ENCODE data around the gene RUFY3. TPM values are rescaled to one million over a fixed set of nuclear protein-coding genes. Genes with fewer than 3 reads are reported as not detected.
A peak's percentile ranks its signal among the peaks of the same experiment; 100 is the strongest.

RUFY3 gene
- total and polyA plus RNA-seq, 9 of the 15 experiments (the other 6 are each of a cell fraction or from before 2014, with no cell fraction given) = 4.2 to 31.1 (median 21.5) TPM

- TF ChIP-seq SNIP1 (IDR thresholded peaks at IDR 0.05; ENCODE audit: low read depth) (no peak), TCF3 (CRISPR knock-in tag; IDR thresholded peaks at IDR 0.05) (peak; percentile 12; the same call in 1 of the 2 replicates), ZEB2 (IDR thresholded peaks at IDR 0.05) (no peak), POLR2G (IDR thresholded peaks at IDR 0.05; ENCODE audit: low read depth, low read length) (peak; percentile 83; the same call in 1 of the 2 replicates), NCOA4 (IDR thresholded peaks at IDR 0.05; ENCODE audit: partially characterized antibody) (no peak), SMAD4 (CRISPR knock-in tag; conservative IDR thresholded peaks at IDR 0.05) (no peak), HCFC1 (IDR thresholded peaks at IDR 0.05; ENCODE audit: low read depth, low read length) (no peak), SP1 (CRISPR knock-in tag; IDR thresholded peaks at IDR 0.05) (no peak; the same call in 1 of the 2 replicates), CSDE1 (IDR thresholded peaks at IDR 0.05) (no peak), HDAC1 (IDR thresholded peaks at IDR 0.05) (peak in 1 of 2 experiments; percentile 64; a peak in 1 of 4 replicates), ZNF668 (CRISPR knock-in tag; IDR thresholded peaks at IDR 0.05) (no peak), EHMT2 (IDR thresholded peaks at IDR 0.05) (no peak), KDM2B (CRISPR knock-in tag; IDR thresholded peaks at IDR 0.05) (no peak), PHTF2 (CRISPR knock-in tag; IDR thresholded peaks at IDR 0.05) (no peak), SMARCB1 (IDR thresholded peaks at IDR 0.05; ENCODE audit: insufficient read length, low read depth) (no peak), RBFOX2 (IDR thresholded peaks at IDR 0.05; ENCODE audit: low read depth, low read length) (peak; percentile 86), STAG1 (CRISPR knock-in tag; IDR thresholded peaks at IDR 0.05; ENCODE audit: borderline replicate concordance) (no peak), SOX6 (IDR thresholded peaks at IDR 0.05) (no peak), CC2D1A (IDR thresholded peaks at IDR 0.05) (no peak), TFE3 (CRISPR knock-in tag; IDR thresholded peaks at IDR 0.05) (no peak), ARID1B (IDR thresholded peaks at IDR 0.05) (no peak), TAF15 (IDR thresholded peaks at IDR 0.05; ENCODE audit: low read depth, low read length) (no peak), NR4A1 (CRISPR knock-in tag; IDR thresholded peaks at IDR 0.05) (no peak), NR4A1 (tag; IDR thresholded peaks at IDR 0.05) (no peak)
- TF ChIP-seq, protein P1, sequence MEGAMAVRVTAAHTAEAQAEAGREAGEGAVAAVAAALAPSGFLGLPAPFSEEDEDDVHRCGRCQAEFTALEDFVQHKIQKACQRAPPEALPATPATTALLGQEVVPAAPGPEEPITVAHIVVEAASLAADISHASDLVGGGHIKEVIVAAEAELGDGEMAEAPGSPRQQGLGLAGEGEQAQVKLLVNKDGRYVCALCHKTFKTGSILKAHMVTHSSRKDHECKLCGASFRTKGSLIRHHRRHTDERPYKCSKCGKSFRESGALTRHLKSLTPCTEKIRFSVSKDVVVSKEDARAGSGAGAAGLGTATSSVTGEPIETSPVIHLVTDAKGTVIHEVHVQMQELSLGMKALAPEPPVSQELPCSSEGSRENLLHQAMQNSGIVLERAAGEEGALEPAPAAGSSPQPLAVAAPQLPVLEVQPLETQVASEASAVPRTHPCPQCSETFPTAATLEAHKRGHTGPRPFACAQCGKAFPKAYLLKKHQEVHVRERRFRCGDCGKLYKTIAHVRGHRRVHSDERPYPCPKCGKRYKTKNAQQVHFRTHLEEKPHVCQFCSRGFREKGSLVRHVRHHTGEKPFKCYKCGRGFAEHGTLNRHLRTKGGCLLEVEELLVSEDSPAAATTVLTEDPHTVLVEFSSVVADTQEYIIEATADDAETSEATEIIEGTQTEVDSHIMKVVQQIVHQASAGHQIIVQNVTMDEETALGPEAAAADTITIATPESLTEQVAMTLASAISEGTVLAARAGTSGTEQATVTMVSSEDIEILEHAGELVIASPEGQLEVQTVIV (CRISPR knock-in tag; IDR thresholded peaks at IDR 0.05; ENCODE audit: borderline replicate concordance) = no peak
- TF ChIP-seq, protein P2, sequence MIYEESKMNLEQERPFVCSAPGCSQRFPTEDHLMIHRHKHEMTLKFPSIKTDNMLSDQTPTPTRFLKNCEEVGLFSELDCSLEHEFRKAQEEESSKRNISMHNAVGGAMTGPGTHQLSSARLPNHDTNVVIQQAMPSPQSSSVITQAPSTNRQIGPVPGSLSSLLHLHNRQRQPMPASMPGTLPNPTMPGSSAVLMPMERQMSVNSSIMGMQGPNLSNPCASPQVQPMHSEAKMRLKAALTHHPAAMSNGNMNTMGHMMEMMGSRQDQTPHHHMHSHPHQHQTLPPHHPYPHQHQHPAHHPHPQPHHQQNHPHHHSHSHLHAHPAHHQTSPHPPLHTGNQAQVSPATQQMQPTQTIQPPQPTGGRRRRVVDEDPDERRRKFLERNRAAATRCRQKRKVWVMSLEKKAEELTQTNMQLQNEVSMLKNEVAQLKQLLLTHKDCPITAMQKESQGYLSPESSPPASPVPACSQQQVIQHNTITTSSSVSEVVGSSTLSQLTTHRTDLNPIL (CRISPR knock-in tag; IDR thresholded peaks at IDR 0.05) = no peak
Observed at GRCh38 chr4:70838666-70839588, 117.2 kb downstream of the RUFY3 start (continued).

Data from K562 (cell line).